GM19397 (cell line): ENCODE results near the gene AMN.
A peak's percentile ranks its signal among the peaks of the same experiment; 100 is the strongest.

Source experiments
- ATAC-seq: cut with Tn5 transposase; IDR thresholded peaks from one replicate; pipeline ENCODE4 v1.9.1; 2021; ENCODE audit warnings: mild to moderate bottlenecking, moderate library complexity; ENCODE audit not compliant: unreplicated experiment

The AMN gene

GRCh38 chr14:102943454-102943853 is 21.0 kb downstream of the AMN start:
- no peak for ATAC-seq

GRCh38 chr14:102943979-102944378 is 21.5 kb downstream of the AMN start:
- ATAC-seq: no peak

GRCh38 chr14:102944448-102945330 is 22.2 kb downstream of the AMN start:
- ATAC-seq: no peak

DNA sequence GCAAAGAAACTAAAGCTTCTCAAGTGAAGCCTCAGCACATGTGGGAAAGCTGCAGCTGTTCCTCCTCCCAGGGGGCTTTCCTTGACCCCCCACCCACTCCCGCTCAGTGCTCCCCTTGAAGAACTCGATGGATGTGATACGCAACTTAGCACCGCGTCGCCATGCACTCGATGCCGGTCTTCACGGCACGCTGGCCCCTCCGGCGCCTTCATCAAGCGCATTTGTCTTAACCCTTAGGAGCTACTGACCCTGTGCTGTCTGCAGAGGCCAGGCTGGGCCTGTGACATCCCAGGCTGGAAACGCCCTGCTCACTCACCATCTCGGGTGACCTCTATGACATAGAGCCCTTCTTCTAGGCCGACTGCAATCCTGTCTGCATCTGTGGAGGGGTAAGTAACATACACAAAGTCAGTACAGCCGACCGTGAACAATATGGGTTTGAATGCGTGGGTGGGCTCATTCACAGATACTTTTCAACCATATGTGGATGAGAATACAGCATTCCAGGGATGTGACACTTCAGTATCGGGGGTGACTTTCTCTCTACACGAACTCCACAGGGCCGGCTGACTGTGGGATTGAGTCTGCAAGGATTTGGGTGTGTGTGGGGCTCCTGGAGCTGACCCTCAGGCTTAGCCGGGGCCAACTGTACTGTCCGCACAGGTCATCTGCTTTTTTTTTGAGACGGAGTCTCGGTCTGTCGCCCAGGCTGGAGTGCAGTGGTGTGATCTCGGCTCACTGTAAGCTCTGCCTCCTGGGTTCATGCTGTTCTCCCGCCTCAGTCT is 23.1 kb downstream of the AMN start:
- ATAC-seq: no peak

- no peak for ATAC-seq
Measured at GRCh38 chr14:102947321-102948103, 25.0 kb downstream of the AMN start.

- peak; percentile 10 for ATAC-seq
Measured at GRCh38 chr14:102948698-102949061, 26.2 kb downstream of the AMN start.

GRCh38 chr14:102949062-102949800 is 26.8 kb downstream of the AMN start:
- ATAC-seq: peak; percentile 72

GRCh38 chr14:102949801-102950451 is 27.5 kb downstream of the AMN start:
- ATAC-seq: no peak

GRCh38 chr14:102951034-102951433 is 28.6 kb downstream of the AMN start:
- no peak for ATAC-seq

- no peak for ATAC-seq
Measured at GRCh38 chr14:102951799-102952198, 29.3 kb downstream of the AMN start.

GRCh38 chr14:102952276-102952675 is 29.8 kb downstream of the AMN start:
- ATAC-seq: no peak

DNA sequence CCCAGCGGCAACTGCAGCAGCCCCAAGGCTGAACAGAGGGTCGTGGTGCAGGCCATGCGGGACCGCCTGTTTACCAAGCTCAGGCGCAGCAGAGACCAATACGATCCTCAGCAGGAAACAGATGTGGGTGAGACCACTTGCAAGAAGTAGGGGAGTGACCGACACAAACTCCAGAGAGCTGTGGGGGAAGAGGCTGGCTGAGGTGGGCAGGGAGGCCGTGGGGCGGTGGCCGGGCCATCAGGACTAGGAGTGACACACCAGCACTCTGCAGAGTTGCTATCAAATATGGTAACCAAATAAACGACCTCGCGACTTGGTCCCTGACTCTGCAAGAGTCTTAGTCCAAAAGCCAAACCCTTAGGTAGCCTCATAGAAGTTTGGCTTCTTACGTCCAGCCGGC is 30.6 kb downstream of the AMN start:
- ATAC-seq: no peak

DNA sequence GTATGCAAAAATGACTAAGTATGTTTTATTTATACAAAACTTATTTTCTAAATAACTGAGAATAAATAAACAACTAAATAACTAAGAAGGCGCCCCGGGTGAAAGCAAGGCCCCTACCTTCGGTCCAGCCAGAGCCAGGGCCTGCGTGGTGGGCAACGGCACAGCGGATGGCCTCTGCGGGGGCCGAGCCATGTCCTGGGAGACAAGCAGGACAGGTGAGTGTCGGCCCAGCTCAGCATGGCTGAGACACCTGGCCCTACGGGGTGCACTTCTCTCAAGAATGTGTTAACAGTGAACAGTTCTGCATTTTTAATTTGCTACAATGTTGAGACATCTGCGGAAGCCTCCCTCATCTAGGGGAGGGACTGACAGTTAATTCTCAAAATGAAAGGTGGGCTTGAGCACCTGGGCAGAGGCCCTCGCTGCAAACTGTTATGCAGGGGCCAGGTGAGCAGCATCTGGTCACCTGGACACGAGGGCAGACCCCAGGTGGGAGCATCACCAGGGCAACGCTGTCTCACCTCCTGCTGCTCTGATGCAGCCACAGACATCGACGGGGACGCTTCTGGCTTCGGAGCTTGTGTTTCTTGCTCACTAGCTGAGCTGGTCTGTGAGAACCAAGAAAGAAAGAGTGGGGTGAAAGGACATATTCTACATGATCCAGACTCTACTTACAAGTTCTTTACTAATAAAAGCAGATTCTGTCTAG is 31.8 kb downstream of the AMN start:
- ATAC-seq: no peak

DNA sequence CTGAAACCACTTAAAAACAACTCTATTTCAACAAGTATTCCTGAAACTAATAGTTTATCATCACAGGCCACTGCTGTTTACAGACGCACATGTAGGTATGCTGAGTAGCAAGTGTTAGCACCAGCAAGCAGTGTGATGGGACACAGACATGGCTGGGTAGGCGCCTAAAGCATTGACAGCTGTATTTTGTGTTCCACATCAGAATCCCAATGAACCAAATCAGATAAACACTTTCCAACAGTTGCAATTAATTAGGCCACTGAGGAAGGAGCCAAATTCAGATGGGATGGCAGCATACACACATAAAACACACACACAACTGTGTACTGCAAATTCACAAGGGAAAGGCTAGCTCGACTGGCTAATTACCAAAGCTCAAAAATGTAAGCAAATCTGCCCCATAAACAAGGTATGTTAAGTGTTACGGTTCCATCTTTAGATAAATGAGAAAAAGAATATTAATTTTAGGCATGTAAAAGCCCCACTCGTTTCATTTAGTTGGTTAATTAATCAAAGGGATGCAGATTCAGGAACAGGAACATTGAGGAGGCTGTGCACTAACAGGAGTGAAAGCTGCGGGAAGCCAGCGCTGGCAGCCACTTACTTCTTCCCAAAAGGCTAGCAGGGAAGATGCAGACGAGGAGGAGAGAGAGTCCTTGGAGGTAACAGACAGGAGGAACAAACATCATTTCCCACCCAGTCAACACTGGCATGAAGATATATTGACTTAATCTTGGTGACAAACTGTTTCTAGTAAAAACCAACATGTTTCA is 33.4 kb downstream of the AMN start:
- ATAC-seq: no peak

GRCh38 chr14:102957222-102957621 is 34.8 kb downstream of the AMN start:
- no peak for ATAC-seq

GRCh38 chr14:102958461-102958860 is 36.0 kb downstream of the AMN start:
- no peak for ATAC-seq

DNA sequence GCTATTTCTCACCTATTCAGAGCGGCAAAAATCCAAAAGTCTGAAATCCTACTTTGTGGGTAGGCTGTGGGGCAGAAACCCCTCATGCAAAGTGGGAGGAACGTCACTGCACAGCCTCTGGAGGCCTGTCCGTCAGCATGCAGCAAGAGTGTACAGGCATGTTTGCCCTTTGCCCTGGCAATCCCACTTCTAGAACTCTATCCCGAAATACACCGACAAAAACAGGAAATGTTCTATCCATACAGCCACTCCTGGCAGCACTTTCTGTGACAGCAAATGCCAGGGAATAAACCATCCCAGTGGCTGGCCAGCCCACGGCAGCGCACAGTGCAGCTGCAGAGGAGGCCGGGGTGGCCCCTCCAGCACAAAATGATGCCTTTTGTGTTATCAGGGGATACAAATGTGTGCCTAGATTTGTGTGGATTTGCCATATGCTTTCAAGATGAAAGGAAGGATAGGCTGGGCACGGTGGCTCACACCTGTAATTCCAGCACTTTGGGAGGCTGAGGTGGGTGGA is 39.7 kb downstream of the AMN start:
- ATAC-seq: no peak

DNA sequence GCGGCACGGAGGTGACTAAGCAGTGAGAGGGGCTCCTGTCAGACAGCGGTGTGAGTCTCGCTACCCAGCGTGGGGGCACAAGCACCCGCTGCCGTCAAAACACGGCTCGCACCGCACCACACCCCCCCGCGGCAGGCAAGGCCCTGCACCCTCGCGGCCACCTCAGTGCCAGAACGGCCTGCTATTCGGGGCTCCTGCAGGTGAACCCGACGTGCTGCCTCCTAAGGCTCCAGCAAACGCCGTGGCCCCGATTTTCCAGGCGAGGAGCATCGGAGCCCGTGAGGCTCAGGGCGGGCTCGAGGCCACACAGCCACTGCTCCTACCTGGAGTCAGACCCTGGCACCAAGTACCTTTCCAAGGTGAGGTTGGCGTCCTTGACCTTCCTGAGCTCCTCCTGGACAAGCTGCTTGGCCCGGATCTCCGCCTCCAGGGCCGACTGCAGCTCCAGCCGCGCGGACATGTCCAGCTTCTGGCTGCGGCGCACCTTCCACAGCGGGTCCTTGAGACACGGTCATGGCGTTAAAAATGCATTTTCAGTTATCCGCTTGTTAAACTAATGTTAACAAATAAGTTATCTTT is 41.8 kb downstream of the AMN start:
- ATAC-seq: no peak
